ENCODE data around the gene PLPP4. TPM values are rescaled to one million over a fixed set of nuclear protein-coding genes. Genes with fewer than 3 reads are reported as not detected.

The PLPP4 gene
- 0.05 to 0.08 TPM in 2 of 5 replicates, not detected in the others for total RNA-seq (2022; extraction: Qiagen RNA extraction)

GRCh38 chr10:120456626-120457430, at the start of gene PLPP4:
PLPP4 (plus strand) TSS chr10:120457227; CDS start chr10:120457306, 79 bp downstream.

